Measurements from ENCODE around the gene CCDC63.

CCDC63 gene

DNA sequence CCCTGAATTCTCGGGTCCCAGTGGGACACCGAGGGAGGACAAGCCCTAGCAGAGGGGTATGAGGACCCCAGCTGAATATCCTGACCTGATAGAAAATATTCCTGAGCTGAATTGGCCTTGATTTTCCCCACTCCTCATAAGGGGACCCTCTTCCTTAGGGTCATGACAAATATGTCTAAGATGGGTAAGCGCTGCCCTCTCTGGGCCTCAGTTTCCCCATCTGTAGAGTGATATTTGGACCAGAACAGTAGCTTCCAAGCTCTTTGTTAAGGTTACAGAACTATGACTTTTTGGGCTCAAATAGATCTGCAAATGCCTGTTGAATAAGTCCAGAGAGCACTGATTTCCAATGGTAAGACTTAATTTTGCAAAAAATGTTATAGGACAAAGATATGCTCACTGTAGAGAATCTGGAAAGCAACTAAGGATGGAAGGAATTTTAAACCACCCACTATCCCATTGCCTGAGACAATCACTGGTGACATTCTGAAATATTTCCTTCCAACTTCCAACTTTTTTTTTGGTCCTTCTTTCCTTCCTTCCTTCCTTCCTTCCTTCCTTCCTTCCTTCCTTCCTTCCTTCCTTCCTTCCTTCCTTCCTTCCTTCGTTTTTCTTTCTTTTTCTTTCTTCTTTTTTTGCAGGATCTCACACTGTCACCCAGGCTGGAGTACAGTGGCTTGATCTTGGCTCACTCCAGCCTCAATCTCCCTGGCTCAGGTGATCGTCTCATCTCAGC, 41.6 kb downstream of the CCDC63 start:
- DNase-seq, result no peak

- no peak for DNase-seq
These were observed 42.6 kb downstream of the CCDC63 start for GRCh38 chr12:110889361-110889760.

DNA sequence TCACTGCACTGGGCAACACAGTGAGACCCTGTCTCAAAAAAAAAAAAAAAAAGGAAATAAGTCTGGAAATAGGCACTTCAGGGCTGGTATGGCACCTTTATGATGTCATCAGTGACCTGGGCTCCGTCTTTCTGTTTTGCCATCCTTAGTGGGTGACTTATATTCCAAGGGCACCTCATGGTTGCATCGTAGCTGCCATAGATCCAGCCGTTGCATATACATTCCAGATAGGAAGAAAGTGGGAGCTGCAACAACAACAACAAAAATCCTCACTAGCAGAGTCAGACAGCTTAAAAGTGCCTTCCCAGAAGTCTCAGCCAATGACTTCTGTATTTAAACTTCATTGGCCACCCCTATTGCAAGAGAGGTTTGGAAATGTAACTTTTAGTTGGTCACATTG, 47.2 kb downstream of the CCDC63 start:
- no peak for DNase-seq

DNA sequence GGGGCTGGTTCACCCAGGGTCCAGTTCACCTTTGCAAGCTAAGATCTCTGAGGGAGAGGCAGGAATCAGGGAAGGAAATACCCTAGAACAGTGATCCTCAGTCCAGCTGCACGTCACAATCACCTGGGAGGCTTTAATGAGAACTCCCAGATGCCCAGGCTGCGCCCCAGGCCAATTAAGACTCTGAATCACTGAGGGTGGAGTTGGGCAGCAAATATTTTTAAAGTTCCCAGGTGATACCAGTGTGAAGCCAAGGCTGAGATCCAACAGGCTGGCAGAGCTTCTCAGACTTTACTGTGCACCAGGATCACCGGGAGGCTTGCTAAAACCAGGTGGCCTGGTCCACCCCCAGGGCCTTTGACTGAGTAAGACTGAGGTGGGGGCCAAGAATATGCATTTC, 49.8 kb downstream of the CCDC63 start:
- DNase-seq, result no peak

- no peak for DNase-seq
These were observed 54.6 kb downstream of the CCDC63 start for GRCh38 chr12:110901401-110901800.

DNA sequence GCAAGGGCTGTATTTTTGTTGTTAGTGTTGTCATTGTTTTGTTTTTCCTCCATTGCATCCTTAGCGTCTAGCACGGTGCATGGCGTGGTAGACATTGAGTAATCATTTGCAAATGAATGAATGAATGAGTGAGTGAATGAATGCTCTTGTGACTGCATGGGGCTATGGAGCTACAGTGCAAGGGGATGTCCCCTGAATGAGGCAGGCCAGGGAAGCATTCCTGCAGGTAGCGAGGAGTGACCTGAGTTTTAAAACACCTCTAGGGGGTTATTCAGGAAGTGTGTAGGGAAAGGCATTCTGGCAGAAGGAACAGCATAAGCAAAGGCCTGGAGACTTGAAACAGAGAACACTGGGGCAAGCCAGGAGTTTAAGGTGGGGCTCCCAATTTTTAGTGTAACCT, 56.7 kb downstream of the CCDC63 start:
- no peak for DNase-seq

- DNase-seq, result no peak
These were observed 59.3 kb downstream of the CCDC63 start for GRCh38 chr12:110906083-110906482.

- no peak for DNase-seq
These were observed 59.7 kb downstream of the CCDC63 start for GRCh38 chr12:110906516-110906915.

DNA sequence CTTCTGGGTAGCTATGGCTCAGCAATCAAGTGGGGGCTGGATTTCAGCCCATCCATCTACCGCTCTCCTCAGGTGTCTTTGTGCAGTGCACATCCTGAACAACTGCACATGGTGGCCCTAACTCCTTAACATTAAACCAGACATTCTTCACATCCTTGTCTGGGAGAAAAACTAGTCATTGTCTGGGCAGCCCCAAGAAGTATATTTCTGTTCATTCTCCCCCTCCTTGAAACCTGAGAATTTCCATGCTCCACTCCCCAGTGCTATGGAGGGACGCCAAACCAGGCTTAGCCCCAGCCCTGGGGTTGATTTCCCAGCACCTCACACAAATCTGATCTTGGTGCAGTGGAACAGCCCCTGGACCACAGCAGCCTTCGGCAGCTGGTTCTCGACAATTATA, 60.2 kb downstream of the CCDC63 start:
- DNase-seq, result no peak

DNA sequence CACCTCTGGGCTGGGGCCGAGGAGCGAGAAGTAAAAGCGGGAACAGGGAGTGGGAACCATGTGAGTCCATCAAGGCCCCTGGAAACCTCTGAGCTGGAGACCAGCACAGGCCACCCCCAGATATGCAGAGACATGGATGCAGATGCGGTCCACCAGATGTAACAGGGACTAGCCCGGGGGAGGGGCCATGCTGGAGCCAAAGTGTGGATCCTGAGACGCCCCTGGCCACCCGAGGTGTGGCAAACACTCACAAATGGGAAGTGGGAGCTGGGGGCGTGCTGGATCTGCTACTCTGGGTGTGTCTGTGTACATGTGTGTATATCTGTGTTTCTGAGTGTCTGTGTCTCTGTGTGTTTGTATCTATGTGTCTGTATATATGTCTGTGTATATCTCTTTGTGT, 60.8 kb downstream of the CCDC63 start:
- no peak for DNase-seq

DNA sequence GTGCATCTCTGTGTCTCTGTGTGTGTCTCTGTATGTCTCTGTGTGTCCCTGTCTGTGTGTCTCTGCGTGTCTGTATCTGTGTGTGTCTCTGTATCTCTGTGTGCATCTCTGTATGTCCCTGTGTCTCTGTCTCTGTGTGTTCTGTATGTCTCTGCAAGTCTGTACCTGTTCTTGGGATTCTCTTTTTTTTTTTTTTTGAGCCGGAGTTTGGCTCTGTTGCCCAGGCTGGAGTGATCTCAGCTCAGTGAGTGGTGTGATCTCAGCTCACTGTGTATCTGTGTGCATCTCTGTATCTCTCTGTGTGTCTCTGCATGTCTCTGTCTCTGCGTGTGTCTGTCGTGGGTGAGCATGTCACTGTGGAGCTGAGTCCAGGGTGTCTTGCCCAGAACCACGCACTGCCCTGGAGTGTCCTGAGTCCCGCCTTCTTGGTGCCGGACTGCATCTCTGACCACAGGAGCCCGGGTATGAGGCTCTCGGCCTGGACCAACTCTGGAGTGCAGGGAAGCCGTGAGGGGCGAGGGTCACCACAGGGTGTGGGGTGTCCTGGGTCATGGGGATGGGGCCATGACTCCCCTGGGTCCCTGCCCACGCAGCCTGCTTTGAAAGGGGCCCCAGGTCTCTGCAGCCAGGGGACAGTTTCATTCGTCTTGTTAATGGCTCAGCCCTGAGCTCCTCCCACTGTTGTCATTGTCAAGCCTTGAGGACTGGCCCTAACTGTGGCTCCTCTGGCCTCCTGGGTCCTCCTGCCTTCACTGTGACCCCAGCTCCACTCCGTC, 61.8 kb downstream of the CCDC63 start:
- DNase-seq, result no peak

GRCh38 chr12:110912263-110912662, 65.5 kb downstream of the CCDC63 start:
- DNase-seq, result no peak

- DNase-seq, result no peak
These were observed 66.6 kb downstream of the CCDC63 start for GRCh38 chr12:110913119-110914056.

DNA sequence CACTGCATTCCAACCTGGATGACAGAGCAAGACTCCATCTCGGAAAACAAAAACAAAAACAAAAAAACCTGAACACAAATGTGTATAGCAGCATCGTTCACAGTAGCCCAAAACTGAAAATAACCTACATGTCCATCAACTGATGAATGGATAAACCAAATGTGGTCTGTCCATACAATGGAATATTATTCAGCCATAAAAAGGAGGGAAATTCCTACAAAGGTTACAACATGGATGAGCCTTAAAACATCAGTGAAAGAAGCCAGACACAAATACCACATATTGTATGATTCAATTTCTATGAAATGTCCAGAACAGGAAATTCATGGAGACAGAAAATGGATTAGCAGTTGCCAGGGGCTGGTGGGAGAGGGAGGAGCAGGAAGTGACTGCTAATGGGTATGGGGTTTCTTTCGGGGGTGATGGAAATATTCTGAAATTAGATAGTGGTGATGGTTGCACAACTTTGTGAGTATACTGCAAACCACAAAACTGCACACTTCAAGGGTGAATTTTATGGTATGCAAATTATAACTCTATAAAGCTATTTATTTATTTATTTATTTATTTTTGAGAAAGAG, 69.6 kb downstream of the CCDC63 start:
- DNase-seq, result no peak

DNA sequence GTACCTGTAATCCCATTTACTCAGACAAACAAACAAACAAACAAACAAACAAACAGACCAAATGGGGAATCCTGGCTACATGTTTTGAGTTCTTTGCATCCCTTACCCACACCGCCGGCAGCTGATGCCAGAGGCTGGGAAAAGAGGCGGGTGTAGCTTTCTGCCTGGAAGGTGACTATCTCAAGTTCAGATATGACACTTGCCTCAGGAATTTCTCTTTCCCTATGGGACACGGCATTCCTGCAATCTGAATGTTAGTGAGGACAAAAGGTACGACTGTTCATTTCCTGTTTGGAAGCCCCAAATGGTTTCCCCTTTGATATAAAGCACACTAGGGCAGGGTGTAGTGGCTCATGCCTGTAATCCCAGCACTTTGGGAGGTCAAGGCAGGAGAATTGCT, 70.7 kb downstream of the CCDC63 start:
- no peak for DNase-seq

DNA sequence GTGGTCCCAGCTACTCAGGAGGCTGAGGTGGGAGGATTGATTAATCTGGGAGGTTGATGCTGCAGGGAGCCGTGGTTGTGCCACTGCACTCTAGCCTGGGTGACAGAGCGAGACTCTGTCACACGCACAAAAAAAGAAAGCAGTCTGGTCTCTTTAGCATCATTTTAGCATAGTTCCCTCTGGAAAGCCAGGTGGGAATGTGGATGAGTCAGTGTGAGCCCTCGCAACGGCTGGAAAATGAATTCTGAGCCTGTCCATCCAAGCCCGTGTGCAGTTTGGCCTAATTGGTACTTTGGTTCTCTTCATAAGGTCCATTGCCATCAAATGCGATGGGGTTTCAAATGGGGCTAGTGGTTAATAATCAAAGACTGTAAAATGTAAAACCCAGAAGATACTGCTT, 71.2 kb downstream of the CCDC63 start:
- DNase-seq, result no peak

DNA sequence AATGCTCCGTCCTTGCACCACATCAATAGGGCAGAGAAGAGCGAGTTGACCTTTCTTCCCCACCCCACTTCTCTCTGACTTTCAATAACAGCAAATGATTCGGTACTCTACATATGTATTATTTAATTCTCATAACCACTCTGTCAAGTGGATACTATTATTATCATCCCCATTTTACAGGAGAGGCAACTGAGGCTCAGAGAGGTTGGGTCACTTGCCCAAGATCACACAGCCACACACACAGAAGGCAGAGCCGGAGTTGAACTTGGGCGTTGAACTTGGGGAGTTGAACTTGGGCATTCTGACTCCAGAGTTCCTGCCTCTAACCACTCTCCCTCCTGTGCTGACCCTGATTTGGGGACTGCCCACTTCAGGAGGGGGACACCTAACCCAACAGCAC, 72.9 kb downstream of the CCDC63 start:
- no peak for DNase-seq

DNA sequence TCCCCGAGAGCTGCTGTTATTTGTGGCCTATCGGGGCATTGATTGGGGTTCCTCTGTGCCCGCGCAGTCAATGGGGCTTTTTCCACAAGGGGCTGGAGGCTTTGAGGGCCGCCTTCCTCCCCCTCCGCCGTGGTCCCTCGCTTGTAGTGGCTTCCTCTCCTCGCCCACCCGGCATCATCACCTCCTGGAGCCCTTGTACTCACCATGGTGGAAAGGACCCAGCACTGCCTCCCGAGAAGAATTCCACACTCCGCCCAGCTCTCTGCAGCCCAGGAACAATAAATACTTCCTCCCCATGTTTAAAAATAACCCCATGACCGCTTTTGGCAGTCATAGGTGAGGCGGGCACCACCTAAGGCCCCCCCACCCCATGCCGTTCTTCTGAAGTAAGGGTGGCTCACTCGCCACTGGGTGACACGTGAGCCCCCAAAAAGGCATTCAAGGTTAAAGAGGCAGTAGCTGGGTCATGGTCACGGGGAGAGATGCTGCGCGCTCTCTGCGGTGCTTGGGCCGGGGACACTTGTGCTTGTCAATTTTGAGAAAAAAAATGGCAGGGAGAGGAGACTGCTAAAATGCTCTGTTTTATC, 73.6 kb downstream of the CCDC63 start, which contains the start of gene MYL2:
TSS of gene MYL2 (minus strand) at position 256 of the 587 bp plus-strand sequence. CDS start at position 206, 50 bp downstream.
- no peak for DNase-seq

DNA sequence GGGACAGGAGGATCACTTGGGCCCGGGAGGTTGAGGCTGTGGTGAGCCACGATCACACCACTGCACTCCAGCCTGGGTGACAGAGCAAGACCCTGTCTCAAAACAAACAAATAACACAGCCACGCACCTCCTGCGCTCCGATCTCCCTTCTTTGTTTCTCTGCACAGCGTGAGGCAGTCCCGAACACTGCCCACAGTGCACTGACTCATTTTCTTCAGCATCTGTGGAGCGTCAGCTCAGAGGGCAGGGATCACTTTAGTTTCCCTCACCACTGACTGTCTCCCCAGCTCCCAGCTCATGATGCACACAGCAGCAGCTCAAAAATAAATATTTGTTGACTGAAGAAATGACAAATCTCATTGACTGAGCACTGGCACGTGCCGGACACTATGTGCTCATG, 74.5 kb downstream of the CCDC63 start:
- no peak for DNase-seq

GRCh38 chr12:110922652-110923051, 75.9 kb downstream of the CCDC63 start:
- DNase-seq, result no peak

- DNase-seq, result no peak
These were observed 76.4 kb downstream of the CCDC63 start for GRCh38 chr12:110923192-110923591.

GRCh38 chr12:110923692-110924334, 77.0 kb downstream of the CCDC63 start:
- DNase-seq, result no peak
